Transverse colon (tissue), 4 donors: Measurements from ENCODE around the gene GPR162. TPM values are rescaled to one million over a fixed set of nuclear protein-coding genes. Genes with fewer than 3 reads are reported as not detected.

Experiments
- DNase-seq: peaks from one replicate; pipeline ENCODE4 v3.0.0-alpha.2; 2019
- H3K27ac ChIP-seq, 4 donors: fragments of 200-600 bp; sonication (generic); 2 replicates each; pipeline ENCODE4 v1.5.1; 2016 to 2018; ENCODE audit warnings: inconsistent platforms in 4 of 4
- H3K27me3 ChIP-seq: fragments of 200-600 bp; sonication (generic); 2 replicates; pipeline ENCODE4 v1.5.1; 2017; ENCODE audit warnings: inconsistent platforms
- H3K36me3 ChIP-seq, 4 donors: fragments of 200-600 bp; sonication (generic); 2 replicates each; pipeline ENCODE4 v1.5.1; 2017 to 2019; ENCODE audit warnings: inconsistent platforms in 4 of 4
- H3K4me1 ChIP-seq, 4 donors: fragments of 200-600 bp; sonication (generic); 2 replicates each; pipeline ENCODE4 v1.5.1; 2017 to 2020; ENCODE audit warnings: inconsistent platforms in 4 of 4
- H3K4me3 ChIP-seq, 4 donors: fragments of 200-600 bp; sonication (generic); 1 replicate in 1 of 4; 2 replicates in 3 of 4; pipeline versions ENCODE4 v1.5.1 to v1.6.1; 2017 to 2019; ENCODE audit warnings: inconsistent platforms in 4 of 4
- H3K9me3 ChIP-seq, 2 donors: fragments of 200-600 bp; sonication (generic); 2 replicates each; pipeline ENCODE4 v1.5.1; 2017 to 2019; ENCODE audit warnings: inconsistent platforms in 2 of 2
- EP300 ChIP-seq: sonication (generic); formaldehyde crosslinking; IDR thresholded peaks from one replicate; pipeline ENCODE4 v1.6.1; 2017; ENCODE audit warnings: antibody characterized with exemption, low read depth
- POLR2A ChIP-seq: fragments of 450-650 bp; IDR thresholded peaks from one replicate; pipeline ENCODE4 v1.6.1; 2016; ENCODE audit warnings: antibody characterized with exemption, mild to moderate bottlenecking, moderate library complexity
- POLR2AphosphoS5 ChIP-seq, 3 donors: sonication (generic); formaldehyde crosslinking; IDR thresholded peaks; one replicate each; pipeline ENCODE4 v1.6.1; 2016; ENCODE audit warnings: antibody characterized with exemption in 3 of 3
- WGBS, 2 donors: methylation state at CpG; one replicate each; pipeline ENCODE4 v1.1.5; 2018; ENCODE audit warnings: low coverage in 1 of 2; 5-methylcytosine and 5-hydroxymethylcytosine counted together
- in situ Hi-C, 4 donors: fragments of 200-750 bp; cut with MboI; loops; one replicate each; pipeline versions ENCODE4 v1.15.0 to v1.15.1; 2017; ENCODE audit warnings: low sequenced_read_pairs in 3 of 4, low pct_ligation_motif_present in 1 of 4, low pct_unique_long_range_greater_than_20kb in 1 of 4
- intact Hi-C: fragments of 100-400 bp; cut with DNase I; formaldehyde crosslinking; loops from one replicate; pipeline ENCODE4 v1.15.1; 2023; ENCODE audit warnings: low total_unique reads
- total RNA-seq, 4 donors: library from RNA; depleted of rRNA; stranded (reverse); fragments of >200 nt; gene quantifications; one replicate each; pipeline ENCODE4 v1.1.0, GENCODE V29; 2016
- TF ChIP-seq, protein P1 (sequence below), 5 experiments: fragments of 200-600 bp in 3 of 5; fragments of 450-650 bp in 2 of 5; sonication (generic) in 3 of 5; IDR thresholded peaks; 1 replicate in 2 of 5; 2 replicates in 3 of 5; pipeline ENCODE4 v1.5.1; 2016 to 2017; ENCODE audit warnings: antibody characterized with exemption in 5 of 5, inconsistent platforms in 3 of 5, mild to moderate bottlenecking in 2 of 5, moderate library complexity in 1 of 5

The GPR162 gene
- total RNA-seq, 4 donors from 2014 or later = 3.0 to 6.4 (median 3.1) TPM; not detected in 1

DNA sequence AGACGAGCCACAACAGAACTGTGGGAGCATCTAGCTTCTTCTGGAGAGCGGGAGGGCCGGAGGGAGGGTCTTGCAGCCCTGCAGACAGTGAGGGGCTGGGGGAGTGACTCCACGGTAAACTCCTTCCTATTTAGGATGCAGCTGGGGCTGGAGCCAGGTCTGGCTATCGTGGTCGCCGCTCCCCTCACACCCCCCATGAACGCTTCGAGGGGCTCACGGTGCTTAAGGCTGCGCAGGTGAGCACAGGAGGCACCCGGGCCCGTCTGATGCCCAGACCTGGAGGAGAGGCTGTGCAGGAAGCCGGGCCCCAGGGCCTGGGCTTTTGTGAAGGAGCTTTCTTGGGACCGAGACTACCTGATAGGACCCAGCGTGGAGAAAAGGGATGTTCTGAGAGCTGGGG is 15.2 kb downstream of the GPR162 start:
- WGBS, 2 donors = 86 to 100% methylated on average over 1 to 16 of the region's 16 CpGs
- no peaks in the 10 kb centered on the region for H3K36me3 ChIP-seq
- intact Hi-C loops (no loop called here), in situ Hi-C loops (loop anchor here in 2 of 4 donors (25.0 kb wide), 1 partner anchor 100 kb away; no protein-coding TSS in a partner anchor)
- H3K4me3 ChIP-seq = no peak overlapping the region
- no peaks in the 10 kb centered on the region for H3K4me1 ChIP-seq
- H3K27ac ChIP-seq = no peak overlapping the region
- TF ChIP-seq EP300 (no peak), POLR2A (no peak), POLR2AphosphoS5 (IDR thresholded peaks at IDR 0.05) (no peak)
- TF ChIP-seq, protein P1, sequence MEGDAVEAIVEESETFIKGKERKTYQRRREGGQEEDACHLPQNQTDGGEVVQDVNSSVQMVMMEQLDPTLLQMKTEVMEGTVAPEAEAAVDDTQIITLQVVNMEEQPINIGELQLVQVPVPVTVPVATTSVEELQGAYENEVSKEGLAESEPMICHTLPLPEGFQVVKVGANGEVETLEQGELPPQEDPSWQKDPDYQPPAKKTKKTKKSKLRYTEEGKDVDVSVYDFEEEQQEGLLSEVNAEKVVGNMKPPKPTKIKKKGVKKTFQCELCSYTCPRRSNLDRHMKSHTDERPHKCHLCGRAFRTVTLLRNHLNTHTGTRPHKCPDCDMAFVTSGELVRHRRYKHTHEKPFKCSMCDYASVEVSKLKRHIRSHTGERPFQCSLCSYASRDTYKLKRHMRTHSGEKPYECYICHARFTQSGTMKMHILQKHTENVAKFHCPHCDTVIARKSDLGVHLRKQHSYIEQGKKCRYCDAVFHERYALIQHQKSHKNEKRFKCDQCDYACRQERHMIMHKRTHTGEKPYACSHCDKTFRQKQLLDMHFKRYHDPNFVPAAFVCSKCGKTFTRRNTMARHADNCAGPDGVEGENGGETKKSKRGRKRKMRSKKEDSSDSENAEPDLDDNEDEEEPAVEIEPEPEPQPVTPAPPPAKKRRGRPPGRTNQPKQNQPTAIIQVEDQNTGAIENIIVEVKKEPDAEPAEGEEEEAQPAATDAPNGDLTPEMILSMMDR (IDR thresholded peaks at IDR 0.05) = no peak
- no peaks in the 10 kb centered on the region for H3K9me3 ChIP-seq
- H3K27me3 ChIP-seq = no peaks in the 10 kb centered on the region
- DNase-seq = no peak

DNA sequence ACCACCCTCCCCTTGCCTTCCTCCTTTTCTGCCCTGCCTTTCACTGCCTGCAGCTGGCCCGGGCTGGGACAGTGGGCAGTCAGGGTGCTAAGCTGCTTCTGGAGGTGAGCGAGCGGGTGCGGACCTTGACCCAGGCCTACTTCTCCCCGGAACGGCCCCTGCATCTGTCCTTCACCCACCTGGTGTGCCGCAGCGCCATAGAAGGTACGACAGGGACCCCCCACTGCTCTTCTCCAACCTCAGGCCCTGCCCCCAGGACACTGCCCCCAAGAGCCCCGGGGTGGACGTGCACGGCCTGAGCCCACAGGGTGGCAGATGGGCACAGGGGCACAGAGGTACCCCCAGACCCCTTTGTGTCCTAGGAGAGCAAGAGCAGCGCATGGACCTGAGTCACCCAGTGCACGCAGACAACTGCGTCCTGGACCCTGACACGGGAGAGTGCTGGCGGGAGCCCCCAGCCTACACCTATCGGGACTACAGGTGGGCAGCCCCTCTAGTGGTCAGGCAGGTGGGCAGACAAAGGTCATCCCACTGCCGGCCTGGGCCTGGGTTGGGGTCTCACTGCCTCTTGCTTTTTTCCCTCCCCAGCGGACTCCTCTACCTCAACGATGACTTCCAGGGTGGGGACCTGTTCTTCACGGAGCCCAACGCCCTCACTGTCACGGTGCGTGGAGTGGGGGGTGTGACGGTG is 15.9 kb downstream of the GPR162 start:
- TF ChIP-seq POLR2AphosphoS5 (IDR thresholded peaks at IDR 0.05) (no peak), EP300 (no peak), POLR2A (no peak)
- TF ChIP-seq, protein P1 (IDR thresholded peaks at IDR 0.05) = no peak
- Histone ChIP-seq H3K4me3 (no peak overlapping the region), H3K27me3 (no peaks in the 10 kb centered on the region), H3K9me3 (no peaks in the 10 kb centered on the region), H3K36me3 (no peaks in the 10 kb centered on the region), H3K27ac (no peak overlapping the region), H3K4me1 (no peaks in the 10 kb centered on the region)
- WGBS, 2 donors = 90% methylated on average over 26 of the region's 26 CpGs; no CpG with 5 or more reads in 1 of the 2 donors
- intact Hi-C loops (no loop called here), in situ Hi-C loops (loop anchor here in 2 of 4 donors (25.0 kb wide), 1 partner anchor 100 kb away; no protein-coding TSS in a partner anchor)
- DNase-seq = no peak

DNA sequence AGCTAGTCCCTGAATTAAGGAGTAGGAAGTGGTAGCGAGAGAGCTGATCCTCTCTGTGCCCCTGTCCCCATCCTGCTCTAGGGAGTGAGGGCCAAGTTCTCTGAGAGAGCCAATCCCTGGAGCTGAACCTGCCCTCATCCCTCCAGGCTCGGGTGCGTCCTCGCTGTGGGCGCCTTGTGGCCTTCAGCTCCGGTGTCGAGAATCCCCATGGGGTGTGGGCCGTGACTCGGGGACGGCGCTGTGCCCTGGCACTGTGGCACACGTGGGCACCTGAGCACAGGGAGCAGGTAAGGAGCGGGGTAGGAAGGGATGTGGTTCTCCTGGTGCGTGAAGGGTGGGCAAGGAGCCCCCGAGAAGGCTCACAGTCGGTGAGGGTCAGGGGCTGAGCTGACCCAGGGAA is 17.2 kb downstream of the GPR162 start:
- no peaks in the 10 kb centered on the region for H3K36me3 ChIP-seq
- no peaks in the 10 kb centered on the region for H3K4me1 ChIP-seq
- H3K4me3 ChIP-seq = no peak overlapping the region
- no peaks in the 10 kb centered on the region for H3K27me3 ChIP-seq
- TF ChIP-seq EP300 (no peak), POLR2AphosphoS5 (IDR thresholded peaks at IDR 0.05) (no peak), POLR2A (no peak)
- TF ChIP-seq, protein P1 (IDR thresholded peaks at IDR 0.05) = no peak
- intact Hi-C loops (no loop called here), in situ Hi-C loops (loop anchor here in 2 of 4 donors (25.0 kb wide), 1 partner anchor 102 kb away; no protein-coding TSS in a partner anchor)
- H3K9me3 ChIP-seq = no peaks in the 10 kb centered on the region
- WGBS, 2 donors = 80 to 88% methylated on average over 1 to 16 of the region's 16 CpGs
- no peak overlapping the region for H3K27ac ChIP-seq
- no peak for DNase-seq

DNA sequence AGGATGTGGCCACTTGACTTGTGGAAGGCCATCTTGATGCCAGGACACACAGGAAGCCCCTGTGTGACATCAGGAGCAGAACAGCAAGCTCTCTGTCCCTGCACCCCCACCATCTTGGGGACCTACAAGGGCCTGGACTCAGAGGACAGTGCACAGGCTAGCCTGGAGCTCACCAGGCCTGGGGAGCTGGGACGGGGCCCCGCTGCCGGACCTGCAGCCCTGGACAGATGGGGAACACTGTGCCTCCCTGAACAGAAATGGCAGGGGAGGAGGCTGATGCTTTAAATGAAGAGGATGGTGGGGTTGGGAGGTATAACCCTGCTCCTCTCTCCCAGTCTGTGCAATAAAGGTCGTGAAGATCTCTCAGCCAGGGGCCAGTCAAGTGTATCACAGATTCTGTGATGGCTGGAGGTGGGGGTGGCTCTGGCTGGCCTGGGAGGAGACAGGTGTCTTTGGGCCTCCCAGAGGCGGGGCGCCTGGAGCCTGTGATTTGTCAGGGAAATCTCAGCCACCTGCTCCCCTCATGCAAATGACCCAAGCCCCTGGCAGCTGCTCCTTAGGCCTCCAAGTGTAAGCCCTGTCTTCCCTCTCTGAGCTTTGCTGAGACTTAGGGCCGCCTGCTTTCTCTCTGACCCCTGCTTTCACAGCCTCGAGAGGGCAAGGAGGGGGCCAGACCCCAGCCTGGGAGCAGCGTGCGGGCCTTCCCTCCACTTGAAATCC is 18.0 kb downstream of the GPR162 start:
- H3K9me3 ChIP-seq = no peaks in the 10 kb centered on the region
- no peaks in the 10 kb centered on the region for H3K36me3 ChIP-seq
- intact Hi-C loops (no loop called here), in situ Hi-C loops (loop anchor here in 2 of 4 donors (25.0 kb wide), 1 partner anchor 102 kb away; no protein-coding TSS in a partner anchor)
- 69 to 71% methylated on average over 4 to 10 of the region's 10 CpGs for WGBS, 2 donors
- TF ChIP-seq EP300 (no peak), POLR2A (no peak)
- peak overlapping the region in 2 of 4 donors; percentile 16 to 46 for H3K27ac ChIP-seq
- H3K27me3 ChIP-seq = no peaks in the 10 kb centered on the region
- DNase-seq = peak; percentile 77
- no peaks in the 10 kb centered on the region for H3K4me1 ChIP-seq
- no peak overlapping the region for H3K4me3 ChIP-seq
